K562 (cell line): ENCODE data around the gene ACAP3. TPM values are rescaled to one million over a fixed set of nuclear protein-coding genes. Genes with fewer than 3 reads are reported as not detected.

ENCODE experiments used
- ATAC-seq: fragments of 200-7000 bp; cut with Tn5 transposase; 3 replicates; pipeline ENCODE4 v1.9.1; 2020; ENCODE audit warnings: moderate library complexity
- BruUV-seq: library from RNA; stranded (reverse); fragments of 400-500 nt; replicated peaks from 2 replicates; lab custom pipeline; 2021; lab: Mats Ljungman, UMichigan
- CTCF ChIA-PET: fragments of 300-600 bp; formaldehyde crosslinking; extraction: SDS; loops from one replicate; lab custom pipeline; 2021; ENCODE audit warnings: low intra/inter-chr PET ratio; lab: Yijun Ruan, JAX
- POLR2A ChIA-PET: fragments of 300-600, 350-650 bp; sonication (Branson Sonifier 250); formaldehyde crosslinking; extraction: SDS; loops from one replicate; lab custom pipeline; 2021; ENCODE audit warnings: antibody characterized with exemption, inconsistent platforms; lab: Yijun Ruan, JAX
- DNase-seq, 4 experiments: peaks; one replicate each; pipeline versions ENCODE4 v3.0.0 to v3.0.0-alpha.2; 2011 to 2018; ENCODE audit warnings: low spot score in 3 of 4, mixed read lengths in 3 of 4; ENCODE audit errors: extremely low read depth in 1 of 4
- FAIRE-seq: peaks from 2 replicates; lab custom pipeline; 2011; peaks lifted over from hg19 to GRCh38; lab: Jason Lieb, UNC
- H2AFZ ChIP-seq: 2 replicates; pipeline ENCODE4 v1.6.0; 2011; ENCODE audit warnings: low read depth, low read length, control low read depth, inconsistent platforms
- H3K27ac ChIP-seq: fragments of 200-600 bp; 3 replicates; pipeline ENCODE4 v1.8.0; 2011; ENCODE audit warnings: low read depth, mild to moderate bottlenecking, control low read depth, inconsistent platforms, low read length, moderate library complexity, mixed read lengths; ENCODE audit errors: extremely low read depth
- H3K27me3 ChIP-seq, 2 experiments: fragments of 300-600 bp in 1 of 2; 2 replicates in 1 of 2; 3 replicates in 1 of 2; pipeline versions ENCODE4 v1.6.0 to v1.8.0; 2011; ENCODE audit warnings: inconsistent platforms in 2 of 2, low read length in 2 of 2, mild to moderate bottlenecking in 1 of 2, mixed read lengths in 1 of 2, moderate library complexity in 1 of 2; ENCODE audit not compliant: control insufficient read depth in 2 of 2, insufficient read depth in 2 of 2
- H3K36me3 ChIP-seq: fragments of 300-600 bp; 3 replicates; pipeline ENCODE4 v1.8.0; 2011; ENCODE audit warnings: mild to moderate bottlenecking, low read length, inconsistent platforms; ENCODE audit not compliant: control insufficient read depth, insufficient read depth
- H3K4me1 ChIP-seq, 2 experiments: fragments of 200-600 bp in 1 of 2; replicated peaks in 1 of 2; 2 replicates in 1 of 2; 3 replicates in 1 of 2; pipeline versions ENCODE4 v1.5.1 to v1.8.0; 2011; ENCODE audit warnings: inconsistent platforms in 2 of 2, low read length in 2 of 2, mild to moderate bottlenecking in 1 of 2, mixed read lengths in 1 of 2, moderate library complexity in 1 of 2; ENCODE audit not compliant: control insufficient read depth in 2 of 2, insufficient read depth in 2 of 2
- H3K4me2 ChIP-seq: 2 replicates; pipeline ENCODE4 v1.6.1; 2011; ENCODE audit warnings: low read length, control low read depth, inconsistent platforms, mixed read lengths; ENCODE audit not compliant: insufficient read depth
- H3K4me3 ChIP-seq: fragments of 200-600 bp; sonication (generic), shearing (Covaris generic); 2 replicates; pipeline ENCODE4 v1.5.1; 2016; ENCODE audit warnings: control low read depth, inconsistent platforms
- H3K79me2 ChIP-seq: fragments of 200-600 bp; 3 replicates; pipeline ENCODE4 v1.8.0; 2011; ENCODE audit warnings: low read length, inconsistent platforms; ENCODE audit not compliant: control insufficient read depth, insufficient read depth
- H3K9ac ChIP-seq, 2 experiments: 2 replicates each; pipeline versions ENCODE4 v1.6.0 to v1.6.1; 2011; ENCODE audit warnings: low read depth in 2 of 2, low read length in 2 of 2, control low read depth in 1 of 2, inconsistent platforms in 1 of 2, mild to moderate bottlenecking in 1 of 2, mixed read lengths in 1 of 2; ENCODE audit not compliant: insufficient read depth in 1 of 2
- H3K9me1 ChIP-seq: one replicate; pipeline ENCODE4 v1.6.0; 2011; ENCODE audit warnings: inconsistent platforms, mild to moderate bottlenecking, low read length, moderate library complexity; ENCODE audit not compliant: control insufficient read depth, insufficient read depth
- H3K9me3 ChIP-seq: replicated peaks from 2 replicates; pipeline ENCODE4 v1.5.1; 2011; ENCODE audit warnings: low read depth, low read length, inconsistent platforms; ENCODE audit not compliant: control insufficient read depth, insufficient read depth
- H4K20me1 ChIP-seq: replicated peaks from 2 replicates; pipeline ENCODE4 v1.6.1; 2011; ENCODE audit warnings: low read length, inconsistent platforms, mixed read lengths; ENCODE audit not compliant: control insufficient read depth, insufficient read depth
- CCNT2 ChIP-seq: IDR thresholded peaks from 2 replicates; pipeline ENCODE4 v1.6.1; 2011; ENCODE audit warnings: borderline replicate concordance, low read depth, mild to moderate bottlenecking, moderate library complexity, mixed read lengths, low read length; ENCODE audit not compliant: insufficient read length; ENCODE audit errors: extremely low read depth
- IRF9 ChIP-seq: fragments of 450-650 bp; IDR thresholded peaks from 2 replicates; pipeline ENCODE4 v1.6.1; 2016; ENCODE audit warnings: missing biosample characterization, missing genetic modification characterization
- KLF6 ChIP-seq: fragments of 250-450 bp; sonication (Bioruptor Pico); IDR thresholded peaks from 2 replicates; pipeline ENCODE4 v1.4.0; 2020; ENCODE audit warnings: mild to moderate bottlenecking, moderate library complexity, borderline replicate concordance
- MNT ChIP-seq, 2 experiments: fragments of 450-650 bp; conservative IDR thresholded peaks; 2 replicates each; pipeline ENCODE4 v1.6.1; 2017; ENCODE audit warnings: mild to moderate bottlenecking in 2 of 2, moderate library complexity in 2 of 2
- NKRF ChIP-seq: fragments of 450-650 bp; IDR thresholded peaks from 2 replicates; pipeline ENCODE4 v1.6.1; 2016; ENCODE audit warnings: borderline replicate concordance
- POLR3A ChIP-seq: IDR thresholded peaks from 2 replicates; pipeline ENCODE4 v1.6.1; 2011; ENCODE audit warnings: borderline replicate concordance, mild to moderate bottlenecking, moderate library complexity; ENCODE audit not compliant: insufficient read length, insufficient read depth; ENCODE audit errors: extremely low read depth
- SLC30A9 ChIP-seq: fragments of 250-450 bp; sonication (Bioruptor Pico); IDR thresholded peaks from 2 replicates; pipeline ENCODE4 v1.8.0; 2022; ENCODE audit warnings: mild to moderate bottlenecking, moderate library complexity
- SNRNP70 ChIP-seq: fragments of 200-400 bp; formaldehyde crosslinking; optimal IDR thresholded peaks from 2 replicates; pipeline ENCODE3; 2017; ENCODE audit warnings: low read depth, low read length
- WGBS: fragments of 100-300 bp; shearing (Covaris generic); methylation state at CpG from one replicate; pipeline ENCODE4 v1.1.6; 2016; ENCODE audit warnings: low coverage, mixed read lengths; ENCODE audit not compliant: insufficient coverage; ENCODE audit errors: missing lambda C conversion rate; 5-methylcytosine and 5-hydroxymethylcytosine counted together
- in situ Hi-C: fragments of 300-500 bp; cut with MboI; formaldehyde crosslinking; loops from 4 replicates; pipeline ENCODE4 v1.15.0; 2018; ENCODE audit warnings: inconsistent platforms, mixed read lengths
- intact Hi-C: fragments of 100-400 bp; cut with micrococcal nuclease; formaldehyde crosslinking; loops from 2 replicates; pipeline ENCODE4 v1.14.2; 2022
- polyA plus RNA-seq, 8 experiments: library from polyadenylated mRNA; depleted of rRNA in 4 of 8; stranded (reverse) in 5 of 8; unstranded in 3 of 8; fragments of >200 nt; fragmentation: Nextera tagmentation in 2 of 8; fragmentation: Illumina TruSeq in 1 of 8; extraction: Ambion mirVana in 2 of 8; extraction: Trizol in 1 of 8; gene quantifications; 2 replicates each; pipeline versions ENCODE4 v1.2.1 to v1.2.3, GENCODE V29; 2011 to 2014; ENCODE audit warnings: inconsistent platforms in 1 of 8, missing spikeins in 1 of 8
- total RNA-seq, 7 experiments: library from RNA; depleted of rRNA in 6 of 7; stranded (reverse); fragments of >200 nt in 6 of 7; fragmentation: Illumina TruSeq in 2 of 7; extraction: Trizol in 2 of 7; gene quantifications; 2 replicates each; pipeline versions ENCODE4 v1.2.1 to v1.2.3, GENCODE V29; 2011 to 2021; ENCODE audit warnings: low replicate concordance in 1 of 7

The ACAP3 gene
- total and polyA plus RNA-seq, 9 of the 15 experiments (the other 6 are each of a cell fraction or from before 2014, with no cell fraction given), result 0.01 to 49.0 (median 12.0) TPM

- in situ Hi-C loops (no loop called here), intact Hi-C loops (loop anchor here (2.0 to 10.0 kb wide), 3 partner anchors 15 to 915 kb away; partner anchors contain the start of genes AURKAIP1, CPTP, INTS11 and SKI)
- ATAC-seq (peak; percentile 4), DNase-seq (peak in 2 of 4 experiments; percentile 41 to 67), FAIRE-seq (peak; percentile 71)
- whole genome bisulfite sequencing, result 13% methylated on average over 44 of the region's 57 CpGs
- peaks cover 36 to 97% of the 10 kb centered on the region in 2 experiments for H3K4me1 ChIP-seq
- H3K9me3 ChIP-seq, result no peaks in the 10 kb centered on the region
- ChIA-PET POLR2A (interaction anchor here (0.7 to 3.5 kb wide), 7 partner anchors 10 to 196 kb away, joined by 3 to 30 read pairs (median 3); no protein-coding TSS in a partner anchor), CTCF (interaction anchor here (0.7 kb wide), 1 partner anchor 742 kb away, joined by 3 read pairs; no protein-coding TSS in a partner anchor)
- no peaks in the 10 kb centered on the region for H3K27me3 ChIP-seq
- H3K9ac ChIP-seq, result peak overlapping the region; percentile 87 to 97
- peaks cover 54% of the 10 kb centered on the region for H3K79me2 ChIP-seq
- H4K20me1 ChIP-seq, result peaks cover 22% of the 10 kb centered on the region
- peak overlapping the region; percentile 96 for H3K27ac ChIP-seq
- H3K4me3 ChIP-seq, result peak overlapping the region; percentile 94
- H3K36me3 ChIP-seq, result peaks cover 54% of the 10 kb centered on the region
- H3K4me2 ChIP-seq, result peak overlapping the region; percentile 88
- peaks cover 3% of the 10 kb centered on the region for H3K9me1 ChIP-seq
- H2AFZ ChIP-seq, result peak overlapping the region; percentile 68
- no TSS peak for BruUV-seq
- TF ChIP-seq IRF9 (tag) (no peak), SNRNP70 (no peak), POLR3A (no peak), SLC30A9 (CRISPR knock-in tag) (no peak), NKRF (0 out of 2 replicates have a peak, but pooled peaks have one; percentile 9), KLF6 (no peak), MNT (conservative IDR thresholded peaks at IDR 0.05) (peak in 1 of 2 experiments; percentile 57; a peak in 1 of 4 replicates), CCNT2 (no peak)
These were observed 1.8 kb upstream of the ACAP3 start for GRCh38 chr1:1309251-1310108.
